AG10803 (cell line): ENCODE measurements around the gene CDCP2.
A peak's percentile ranks its signal among the peaks of the same experiment; 100 is the strongest.

Experiments used
- DNase-seq: peaks from one replicate; pipeline ENCODE4 v3.0.0; 2010; ENCODE audit warnings: low read depth
- H3K4me3 ChIP-seq: 2 replicates; pipeline ENCODE4 v1.5.1; 2011; ENCODE audit warnings: mild to moderate bottlenecking, low read length, control low read depth
- CTCF ChIP-seq: conservative IDR thresholded peaks from 2 replicates; pipeline ENCODE4 v1.5.1; 2011; ENCODE audit warnings: mild to moderate bottlenecking, low read length, control low read depth, inconsistent platforms

Gene CDCP2

GRCh38 chr1:54126271-54126815 is 26.5 kb downstream of the CDCP2 start:
- no peak for DNase-seq
- no peak overlapping the region for H3K4me3 ChIP-seq
- no peak for TF ChIP-seq CTCF

- DNase-seq: no peak
- TF ChIP-seq CTCF: peak; percentile 37
- no peak overlapping the region for H3K4me3 ChIP-seq
These were observed 27.3 kb downstream of the CDCP2 start for GRCh38 chr1:54125386-54126070.

GRCh38 chr1:54124906-54125305 is 27.9 kb downstream of the CDCP2 start:
- no peak overlapping the region for H3K4me3 ChIP-seq
- no peak for TF ChIP-seq CTCF
- no peak for DNase-seq

GRCh38 chr1:54124472-54124871 is 28.3 kb downstream of the CDCP2 start:
- H3K4me3 ChIP-seq: no peak overlapping the region
- no peak for DNase-seq
- TF ChIP-seq CTCF: no peak

- no peak overlapping the region for H3K4me3 ChIP-seq
- no peak for DNase-seq
- no peak for TF ChIP-seq CTCF
These were observed 29.8 kb downstream of the CDCP2 start for GRCh38 chr1:54122992-54123391.

- no peak for DNase-seq
- H3K4me3 ChIP-seq: no peak overlapping the region
- no peak for TF ChIP-seq CTCF
These were observed 30.6 kb downstream of the CDCP2 start for GRCh38 chr1:54122135-54122751.
